ENCODE measurements around the gene AHCY. TPM values are rescaled to one million over a fixed set of nuclear protein-coding genes. Genes with fewer than 3 reads are reported as not detected.

The AHCY gene
- total RNA-seq, 2 donors from 2014 or later, result 162 to 170 TPM

GRCh38 chr20:34312024-34312460 is 8.9 kb upstream of the AHCY start:
- no peak for DNase-seq (ENCODE audit: low spot score)
- no peaks in the 10 kb centered on the region for H3K27me3 ChIP-seq (replicated peaks; ENCODE audit: insufficient read depth)
- WGBS, result 33% methylated on average over 11 of the region's 11 CpGs
- intact Hi-C loops (cut with DNase I), result loop anchor here (1.0 to 10.0 kb wide), 3 partner anchors 161 to 463 kb away; no protein-coding TSS in a partner anchor
- peaks cover 6% of the 10 kb centered on the region for H3K4me1 ChIP-seq (replicated peaks)
- H3K27ac ChIP-seq, result no peak overlapping the region
- peak overlapping the region in 1 of 2 donors; percentile 15 for H3K4me3 ChIP-seq
- TF ChIP-seq CTCF (IDR thresholded peaks at IDR 0.05) (no peak), POLR2AphosphoS5 (IDR thresholded peaks at IDR 0.05) (no peak), POLR2A (IDR thresholded peaks at IDR 0.05) (no peak)
- no peaks in the 10 kb centered on the region for H3K9me3 ChIP-seq
- no peaks in the 10 kb centered on the region for H3K36me3 ChIP-seq

- no peak for TF ChIP-seq CTCF (IDR thresholded peaks at IDR 0.05)
- TF ChIP-seq POLR2A (IDR thresholded peaks at IDR 0.05), result no peak
- no peak for TF ChIP-seq POLR2AphosphoS5 (IDR thresholded peaks at IDR 0.05)
- peak overlapping the region in 1 of 2 donors; percentile 42 for H3K27ac ChIP-seq
- no peak for DNase-seq (ENCODE audit: low spot score)
- H3K9me3 ChIP-seq, result no peaks in the 10 kb centered on the region
- intact Hi-C loops (cut with DNase I), result loop anchor here (1.0 to 10.0 kb wide), 3 partner anchors 161 to 463 kb away; no protein-coding TSS in a partner anchor
- no peaks in the 10 kb centered on the region for H3K27me3 ChIP-seq (replicated peaks; ENCODE audit: insufficient read depth)
- peaks cover 6% of the 10 kb centered on the region for H3K4me1 ChIP-seq (replicated peaks)
- H3K4me3 ChIP-seq, result no peak overlapping the region
- H3K36me3 ChIP-seq, result no peaks in the 10 kb centered on the region
- WGBS, result 21% methylated on average over 45 of the region's 45 CpGs
These were observed 8.2 kb upstream of the AHCY start for GRCh38 chr20:34311118-34312023.

- peaks cover 6% of the 10 kb centered on the region for H3K4me1 ChIP-seq (replicated peaks)
- H3K27me3 ChIP-seq (replicated peaks; ENCODE audit: insufficient read depth), result no peaks in the 10 kb centered on the region
- TF ChIP-seq POLR2AphosphoS5 (IDR thresholded peaks at IDR 0.05) (peak; percentile 24), POLR2A (IDR thresholded peaks at IDR 0.05) (no peak)
- whole genome bisulfite sequencing, result 85% methylated on average over 19 of the region's 19 CpGs
- DNase-seq (ENCODE audit: low spot score), result no peak
- peak overlapping the region in 1 of 2 donors; percentile 42 for H3K27ac ChIP-seq
- no peak overlapping the region for H3K4me3 ChIP-seq
- no peaks in the 10 kb centered on the region for H3K9me3 ChIP-seq
- no peaks in the 10 kb centered on the region for H3K36me3 ChIP-seq
- intact Hi-C loops (cut with DNase I), result loop anchor here (10.0 kb wide), 1 partner anchor 464 kb away; no protein-coding TSS in a partner anchor
These were observed 7.4 kb upstream of the AHCY start for GRCh38 chr20:34310481-34311117.

GRCh38 chr20:34309691-34310090 is 6.5 kb upstream of the AHCY start:
- Histone ChIP-seq H3K27ac (no peak overlapping the region), H3K9me3 (no peaks in the 10 kb centered on the region), H3K4me3 (no peak overlapping the region), H3K27me3 (replicated peaks; ENCODE audit: insufficient read depth) (no peaks in the 10 kb centered on the region), H3K4me1 (replicated peaks) (peaks cover 6% of the 10 kb centered on the region), H3K36me3 (no peaks in the 10 kb centered on the region)
- intact Hi-C loops (cut with DNase I), result loop anchor here (10.0 kb wide), 2 partner anchors 395 to 465 kb away; partner anchors contain the start of gene TP53INP2
- DNase-seq (ENCODE audit: low spot score), result no peak
- no peak for TF ChIP-seq CTCF (IDR thresholded peaks at IDR 0.05)
- no peak for TF ChIP-seq POLR2AphosphoS5 (IDR thresholded peaks at IDR 0.05)
- no peak for TF ChIP-seq POLR2A (IDR thresholded peaks at IDR 0.05)
- 96% methylated on average over 3 of the region's 3 CpGs for WGBS

All from prostate gland (tissue), 2 donors.